HG02763 (cell line): ENCODE measurements around the gene ZSWIM8.
"Not testable (repeated sequence)": the region's sequence is repeated elsewhere in the genome, so short reads cannot be mapped to it uniquely, and the experiment has no call there.

Source experiments
- ATAC-seq: cut with Tn5 transposase; IDR thresholded peaks from one replicate; pipeline ENCODE4 v1.9.1; 2021; ENCODE audit warnings: mild to moderate bottlenecking, moderate library complexity; ENCODE audit not compliant: unreplicated experiment

The ZSWIM8 gene

GRCh38 chr10:73814276-73814895, 29.0 kb downstream of the ZSWIM8 start:
- no peak for ATAC-seq

DNA sequence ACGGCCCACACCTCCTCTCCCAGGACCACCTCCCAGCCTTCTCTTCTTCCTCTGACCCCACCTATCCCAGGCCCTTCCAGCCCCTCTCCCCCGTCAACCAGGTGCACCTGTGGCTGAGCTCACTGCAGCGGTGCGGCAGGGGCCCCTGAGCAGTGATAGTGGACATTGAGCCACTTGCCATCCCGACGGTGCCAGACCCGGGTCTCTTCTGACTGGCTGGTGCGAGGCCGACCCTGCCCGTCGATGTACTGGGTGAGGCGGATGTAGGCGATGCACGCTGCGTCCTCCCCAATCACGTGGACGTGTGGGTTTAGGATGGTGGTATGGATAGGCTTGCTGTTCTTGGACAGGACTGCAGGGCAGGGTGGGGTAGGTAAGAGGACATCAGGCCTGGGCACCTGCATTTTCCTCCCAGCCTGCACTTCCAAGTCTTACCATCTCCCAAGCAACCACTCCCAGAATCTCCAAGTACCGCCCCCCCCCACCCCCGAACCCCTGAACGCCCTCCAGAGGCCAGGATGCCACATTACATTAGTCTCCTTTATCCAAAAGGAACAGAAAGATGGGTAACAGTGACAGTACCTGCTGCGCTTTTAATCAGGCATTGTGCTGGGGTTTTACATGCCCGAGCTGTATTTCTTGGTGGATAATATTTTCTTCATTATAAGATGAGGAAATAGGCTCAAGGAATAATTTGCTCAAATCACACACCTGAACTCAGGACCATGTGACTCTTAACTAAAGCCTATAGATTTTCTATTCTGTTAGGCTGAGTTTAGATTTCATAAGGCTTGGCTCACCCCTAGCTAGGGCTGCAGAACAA, 29.7 kb downstream of the ZSWIM8 start:
- no peak for ATAC-seq

DNA sequence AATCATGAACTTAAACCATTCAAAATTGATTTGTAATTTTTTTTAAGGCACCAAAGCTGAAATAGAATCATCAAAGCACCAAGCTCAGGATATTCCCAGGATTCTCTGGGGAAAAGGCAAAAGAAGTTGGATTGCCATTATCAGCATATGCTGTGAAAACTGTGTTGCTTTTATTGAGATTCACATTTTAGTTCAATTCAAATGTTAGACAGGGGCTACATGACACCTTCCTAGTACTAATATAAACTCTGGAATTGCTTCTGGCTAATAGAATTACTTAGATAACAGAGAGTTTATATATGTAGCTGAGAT, 30.3 kb downstream of the ZSWIM8 start:
- ATAC-seq: no peak

GRCh38 chr10:73816917-73817729, 31.7 kb downstream of the ZSWIM8 start:
- ATAC-seq: no peak

DNA sequence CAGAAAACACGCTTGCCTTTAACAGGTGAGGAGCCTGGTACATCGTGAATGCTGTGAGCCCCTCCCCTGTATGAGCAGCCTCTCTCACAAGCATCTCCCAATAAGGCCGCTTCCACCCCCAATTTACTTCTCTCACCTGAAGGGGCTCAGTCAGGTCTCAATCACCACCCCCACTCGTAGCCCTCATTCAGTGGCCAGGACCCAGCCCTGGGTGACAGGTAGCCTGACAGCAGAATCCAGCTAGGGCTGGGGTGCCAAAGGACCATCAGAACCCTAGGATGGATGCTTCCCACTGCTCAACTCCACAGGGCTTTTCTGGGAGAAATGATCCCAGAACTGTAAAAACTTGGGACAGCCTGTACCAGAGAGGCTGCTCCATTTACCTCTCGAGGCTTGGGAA, 32.4 kb downstream of the ZSWIM8 start:
- no peak for ATAC-seq

GRCh38 chr10:73818402-73818801, 33.0 kb downstream of the ZSWIM8 start:
- no peak for ATAC-seq

- no peak for ATAC-seq
Observed at GRCh38 chr10:73819081-73819480, 33.7 kb downstream of the ZSWIM8 start.

- no peak for ATAC-seq
Observed at GRCh38 chr10:73819513-73820093, 34.2 kb downstream of the ZSWIM8 start.

GRCh38 chr10:73823391-73823790, 38.0 kb downstream of the ZSWIM8 start:
- no peak for ATAC-seq

DNA sequence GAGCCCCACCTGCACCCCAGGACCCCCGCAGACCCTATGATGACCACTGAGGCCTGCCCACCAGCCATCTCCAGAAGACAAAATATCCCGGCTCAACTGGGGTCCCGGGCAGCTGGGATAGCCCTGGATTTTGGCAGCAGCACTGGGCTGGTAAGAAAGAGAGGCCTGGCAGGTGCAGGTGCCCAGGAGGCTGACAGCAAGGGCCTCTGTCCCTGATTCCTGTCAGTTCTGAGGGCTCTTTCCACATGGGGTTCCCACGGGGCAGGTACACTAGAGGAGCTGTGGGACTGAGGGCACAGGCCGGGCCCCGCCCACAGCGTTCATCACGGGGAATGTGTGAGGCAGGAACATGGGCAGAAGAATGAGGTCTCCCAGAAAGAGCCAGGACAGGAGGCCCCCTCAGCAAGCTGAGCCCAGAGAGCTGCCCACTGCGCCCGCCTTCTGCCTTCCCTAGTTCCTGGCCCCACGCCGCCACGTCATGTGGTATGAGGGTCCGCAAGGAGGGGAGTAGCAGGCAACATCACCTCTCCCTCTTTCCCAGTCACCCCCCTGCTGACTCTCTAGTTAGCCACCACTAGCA, 38.8 kb downstream of the ZSWIM8 start:
- ATAC-seq: no peak

DNA sequence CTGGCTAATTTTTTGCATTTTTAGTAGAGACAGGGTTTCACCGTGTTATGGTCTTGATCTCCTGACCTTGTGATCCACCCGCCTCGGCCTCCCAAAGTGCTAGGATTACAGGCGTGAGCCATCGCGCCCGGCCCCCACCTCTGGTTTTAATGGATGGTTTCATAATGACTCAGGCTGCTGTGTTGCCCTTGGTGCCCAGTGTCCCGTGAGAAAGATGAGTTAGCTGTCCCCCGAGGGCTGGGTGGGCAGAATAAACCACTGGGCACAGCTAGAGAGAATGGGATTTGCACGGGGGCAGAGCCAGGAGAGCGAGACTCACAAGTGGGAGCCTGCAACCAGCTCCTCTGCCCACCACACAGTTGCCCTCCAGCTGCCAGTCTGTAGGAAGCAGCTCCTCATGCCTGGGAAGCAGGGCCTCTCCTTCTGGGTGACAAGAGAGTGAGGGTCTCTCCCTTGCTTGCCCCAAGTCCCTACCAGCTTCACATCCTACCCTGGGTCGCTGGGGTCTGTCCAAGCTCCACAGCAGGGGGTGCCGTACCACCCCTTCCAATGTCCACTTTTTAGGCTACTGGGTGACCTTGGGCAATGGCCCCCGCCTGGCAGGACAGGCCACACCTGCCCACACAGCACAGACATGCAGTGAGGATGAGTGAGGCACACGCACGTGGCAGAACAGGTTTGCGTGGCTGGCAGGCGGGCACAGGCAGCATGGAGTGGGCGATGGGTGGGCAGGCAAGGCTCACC, 42.1 kb downstream of the ZSWIM8 start:
- no peak for ATAC-seq

- ATAC-seq: no peak
Observed at GRCh38 chr10:73828161-73828560, 42.8 kb downstream of the ZSWIM8 start.

DNA sequence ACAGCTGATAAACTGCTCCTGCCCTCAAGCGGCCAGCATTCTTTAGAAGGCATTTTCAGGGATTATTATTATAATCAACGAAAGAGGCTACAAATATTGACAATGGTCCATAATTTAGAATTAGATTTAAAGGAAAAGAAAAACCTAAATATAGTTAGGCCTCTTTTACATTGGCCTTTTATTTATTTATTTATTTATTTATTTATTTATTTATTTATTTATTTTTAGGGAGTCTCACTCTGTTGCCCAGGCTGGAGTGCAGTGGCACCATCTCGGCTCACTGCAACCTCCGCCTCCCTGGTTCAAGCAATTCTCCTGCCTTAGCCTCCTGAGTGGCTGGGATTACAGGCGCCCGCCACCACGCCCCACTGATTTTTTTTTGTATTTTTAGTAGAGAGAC, 43.7 kb downstream of the ZSWIM8 start:
- not testable (repeated sequence) for ATAC-seq

DNA sequence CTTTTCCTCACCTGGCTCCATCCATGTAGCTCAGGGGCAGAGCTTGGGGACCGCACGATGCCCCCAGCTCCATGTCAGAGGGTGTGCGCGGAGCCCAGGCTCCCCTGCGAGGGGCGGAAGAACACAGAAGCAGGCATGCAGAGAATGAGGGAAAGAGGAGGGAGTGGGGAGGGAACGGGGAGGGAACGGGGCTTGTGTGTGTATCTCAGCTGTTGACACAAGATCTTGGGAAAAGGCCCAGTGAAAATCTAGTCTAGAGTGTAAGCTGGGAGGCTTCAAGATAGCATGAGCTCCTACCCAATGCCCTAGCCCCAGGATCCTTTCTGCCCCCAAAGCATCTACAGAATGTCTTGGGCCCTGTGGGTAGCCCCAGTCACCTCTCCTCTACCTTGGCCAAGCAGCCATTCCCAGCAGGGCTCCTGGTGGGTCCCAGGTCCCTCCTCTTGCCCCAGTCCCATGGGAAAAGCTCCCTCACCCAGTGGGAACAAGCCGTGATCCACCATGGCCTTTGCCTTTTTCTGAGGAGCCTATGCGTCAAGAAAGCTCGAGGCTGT, 51.1 kb downstream of the ZSWIM8 start:
- no peak for ATAC-seq

- ATAC-seq: no peak
Observed at GRCh38 chr10:73837072-73837471, 51.7 kb downstream of the ZSWIM8 start.

- no peak for ATAC-seq
Observed at GRCh38 chr10:73838008-73838567, 52.7 kb downstream of the ZSWIM8 start.

DNA sequence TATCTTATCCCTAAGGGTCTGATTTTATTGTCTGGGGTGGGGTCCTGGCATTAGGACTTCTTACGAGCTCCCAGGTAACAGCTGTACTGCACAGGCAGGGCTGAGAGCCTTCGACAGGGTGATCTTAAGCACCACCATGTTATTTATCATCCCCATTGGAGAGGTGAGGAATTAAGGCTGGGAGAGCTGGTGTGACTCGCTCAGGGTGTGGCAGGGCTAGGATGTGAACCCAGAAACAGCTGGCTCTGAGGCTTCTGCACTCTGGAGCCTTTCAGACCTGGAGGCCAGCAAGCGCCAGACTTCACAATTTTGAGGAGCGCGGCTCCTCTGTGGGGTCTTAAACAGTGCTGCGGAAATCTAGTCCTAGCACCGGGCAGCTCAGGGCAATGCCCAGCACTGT, 53.4 kb downstream of the ZSWIM8 start:
- ATAC-seq: no peak

DNA sequence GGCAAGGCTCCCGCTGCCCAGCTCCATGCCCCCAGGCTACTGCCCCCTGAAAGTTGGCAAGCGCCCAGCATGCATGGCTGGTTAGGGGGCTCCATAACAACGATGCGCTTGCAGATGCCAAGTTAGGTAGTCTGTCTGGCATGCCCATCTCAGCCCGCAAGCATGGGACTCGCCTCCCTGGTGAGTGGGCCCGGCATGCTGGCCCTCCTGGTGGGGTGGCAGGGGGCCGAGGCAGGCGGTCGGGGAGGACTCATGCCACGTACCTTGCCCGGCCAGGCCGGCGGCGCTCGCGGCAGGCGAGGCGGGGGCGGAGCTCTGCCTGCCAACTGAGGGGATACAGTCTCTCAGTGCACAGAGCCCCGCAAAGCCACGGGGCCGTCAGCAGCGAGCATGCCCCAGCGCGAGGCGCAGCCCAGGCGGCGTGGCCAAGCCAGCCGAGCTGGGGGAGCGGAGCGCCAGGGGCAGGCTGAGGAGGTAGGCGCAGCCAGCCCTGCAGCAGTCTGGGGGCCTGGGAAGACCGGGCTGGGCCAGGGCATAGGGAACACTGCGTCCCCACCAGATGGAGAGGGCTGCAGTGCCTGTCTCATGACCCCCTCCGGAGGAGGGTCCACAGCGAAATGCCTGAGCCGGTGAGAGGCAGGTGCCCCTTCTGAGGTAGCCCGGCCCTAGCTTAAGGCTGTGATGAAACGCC, 54.0 kb downstream of the ZSWIM8 start:
- ATAC-seq: no peak

DNA sequence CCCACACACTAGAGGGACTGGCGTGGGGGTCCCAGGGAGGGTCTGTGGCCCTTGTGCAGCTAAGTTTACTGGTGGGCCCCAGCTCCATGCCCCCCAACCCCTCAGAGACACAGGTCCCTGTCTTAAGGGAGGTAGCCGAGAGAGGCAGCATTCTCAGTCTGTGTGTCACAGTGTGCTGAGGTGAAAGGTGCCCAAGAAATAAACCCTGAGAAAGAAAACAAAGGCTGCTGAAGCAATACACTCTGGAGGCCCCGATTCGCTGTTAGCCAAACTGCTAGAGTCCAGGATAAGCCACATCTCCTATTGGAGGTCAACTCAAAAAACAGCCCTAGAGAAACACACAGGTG, 54.6 kb downstream of the ZSWIM8 start:
- ATAC-seq: no peak
